GM10266 (cell line): ENCODE data around the gene SPATC1L.

Experiments used
- DNase-seq: peaks from one replicate; pipeline ENCODE4 v3.0.0; 2012; ENCODE audit errors: extremely low spot score
- CTCF ChIP-seq: IDR thresholded peaks from 2 replicates; pipeline ENCODE4 v1.5.1; 2012; ENCODE audit warnings: mild to moderate bottlenecking, low read depth; ENCODE audit not compliant: control insufficient read depth, insufficient read depth; ENCODE audit errors: missing control alignments

SPATC1L gene

DNA sequence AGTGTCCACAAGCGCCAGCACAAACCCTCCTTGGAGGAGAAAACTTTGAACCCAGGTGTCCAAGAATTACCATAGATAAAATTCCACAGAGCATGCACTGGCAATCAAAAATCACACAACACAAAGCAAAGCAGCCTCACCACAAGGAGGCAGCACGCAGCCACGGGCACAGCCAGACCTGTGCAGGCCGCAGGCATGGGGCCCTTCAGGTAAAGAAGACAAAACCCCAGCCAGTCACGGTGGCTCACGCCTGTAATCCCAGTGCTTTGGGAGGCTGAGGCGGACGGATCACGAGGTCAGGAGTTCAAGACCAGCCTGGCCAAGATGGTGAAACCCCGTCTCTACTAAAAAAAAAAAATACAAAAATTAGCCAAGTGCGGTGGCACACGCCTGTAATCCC, 36.8 kb downstream of the SPATC1L start:
- DNase-seq: peak; percentile 73
- peak; percentile 80 for TF ChIP-seq CTCF

- TF ChIP-seq CTCF: no peak
- no peak for DNase-seq
Measured at GRCh38 chr21:46146856-46147255, 37.4 kb downstream of the SPATC1L start.

DNA sequence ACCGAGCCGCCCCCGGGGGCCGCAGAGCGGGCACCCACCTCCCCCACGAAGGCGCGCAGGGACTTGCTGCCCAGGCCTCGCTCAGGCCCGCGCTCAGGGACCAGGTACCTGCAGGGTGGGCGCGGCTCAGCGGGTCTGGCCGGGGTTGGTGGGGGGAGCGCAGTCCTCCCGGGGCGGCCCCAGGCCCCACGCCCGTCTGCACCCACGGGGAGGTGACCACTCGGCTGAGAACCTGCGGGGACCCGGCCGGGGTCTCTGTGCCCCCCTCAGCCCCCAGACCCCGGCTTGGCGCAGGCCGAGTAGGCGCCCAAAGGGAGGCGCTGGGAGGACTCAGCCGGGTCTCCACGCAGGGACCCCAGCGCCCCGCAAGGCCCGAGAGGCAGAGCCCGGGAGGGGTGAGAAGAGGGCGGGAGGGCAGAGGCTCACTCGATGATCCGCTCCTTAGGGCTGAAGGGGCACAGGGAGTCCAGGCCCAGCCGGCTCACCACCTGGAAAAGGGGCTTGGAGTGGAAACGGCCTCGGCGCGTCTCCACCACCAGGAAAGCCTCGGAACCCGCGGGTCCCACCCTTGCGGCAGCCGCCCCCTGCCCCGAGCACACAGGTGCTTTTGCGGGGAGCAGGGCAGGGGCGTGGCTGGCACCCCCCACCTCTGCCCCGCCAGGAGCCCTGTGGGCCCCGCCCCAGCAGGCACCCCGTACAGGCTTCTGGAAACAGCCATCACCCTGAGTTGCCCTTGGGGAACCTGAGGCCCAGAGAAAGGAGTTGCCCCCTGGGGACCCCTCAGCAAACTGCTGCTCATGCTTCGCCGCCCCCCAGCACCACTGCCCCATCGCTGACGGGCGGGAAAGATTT, 38.2 kb downstream of the SPATC1L start:
- DNase-seq: no peak
- TF ChIP-seq CTCF: no peak

DNA sequence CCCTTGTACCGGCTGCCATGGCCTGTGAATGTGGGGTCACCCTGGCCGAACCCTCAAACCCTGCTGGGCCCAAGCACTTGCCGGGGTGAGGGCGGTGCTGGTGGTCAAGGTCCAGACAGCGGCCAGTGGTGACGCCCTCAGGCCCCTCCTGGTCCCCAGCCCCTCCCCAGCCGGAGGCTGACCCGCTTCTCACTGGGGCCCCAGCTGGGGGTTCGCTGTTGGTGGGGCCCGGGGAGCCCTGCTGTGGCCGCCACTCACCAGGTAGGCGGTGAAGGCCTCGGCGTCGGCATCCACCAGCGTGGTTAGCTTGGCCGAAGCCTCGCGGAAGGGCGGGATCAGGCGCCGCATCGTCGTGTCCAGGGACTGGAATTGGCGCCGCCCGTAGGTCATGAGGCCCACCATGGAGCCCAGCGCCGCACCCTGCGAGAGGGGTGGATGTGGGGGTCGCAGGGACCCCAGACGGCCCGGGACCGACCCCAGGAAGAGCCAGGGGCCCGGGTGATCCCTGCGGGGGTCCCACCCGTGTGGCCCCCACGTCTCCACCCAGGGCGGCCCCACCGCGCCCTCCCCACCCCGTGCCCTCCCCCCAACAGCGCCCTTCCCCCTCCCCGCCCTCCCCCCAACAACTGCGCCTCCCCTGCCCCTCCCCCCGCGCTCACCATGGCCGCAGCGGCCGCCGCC, 39.0 kb downstream of the SPATC1L start:
- no peak for DNase-seq
- TF ChIP-seq CTCF: no peak

GRCh38 chr21:46144464-46145070, 39.7 kb downstream of the SPATC1L start:
- TF ChIP-seq CTCF: no peak
- no peak for DNase-seq

- no peak for DNase-seq
- TF ChIP-seq CTCF: no peak
Measured at GRCh38 chr21:46142582-46143473, 41.4 kb downstream of the SPATC1L start.
